Astrocyte (in vitro differentiated cells and primary cell): Measurements from ENCODE around the gene UBR4.

Experiments
- CTCF ChIP-seq: IDR thresholded peaks from 2 replicates; pipeline ENCODE4 v1.5.1; 2011; ENCODE audit warnings: low read depth, mild to moderate bottlenecking, inconsistent platforms, low read length, moderate library complexity; ENCODE audit not compliant: insufficient read depth
- EZH2 ChIP-seq: IDR thresholded peaks from 2 replicates; pipeline ENCODE4 v1.6.1; 2012; ENCODE audit warnings: mild to moderate bottlenecking, low read length, inconsistent platforms; ENCODE audit not compliant: insufficient read depth

GRCh38 chr1:19087017-19087736 lies 122.9 kb downstream of the UBR4 start:
- no peak for TF ChIP-seq CTCF
- no peak for TF ChIP-seq EZH2
